GM23248 (cell line): ENCODE data around the gene PRR5L. TPM values are rescaled to one million over a fixed set of nuclear protein-coding genes. Genes with fewer than 3 reads are reported as not detected.

Experiments used
- DNase-seq: peaks from one replicate; pipeline ENCODE4 v3.0.0-alpha.2; 2015
- H2AFZ ChIP-seq: fragments of 200-600 bp; sonication (generic); 2 replicates; pipeline ENCODE4 v1.6.1; 2016; ENCODE audit warnings: antibody characterized with exemption
- H3F3A ChIP-seq: fragments of 200-600 bp; sonication (generic); 2 replicates; pipeline ENCODE4 v1.6.1; 2016; ENCODE audit warnings: mild to moderate bottlenecking, antibody characterized with exemption, mixed run types; ENCODE audit not compliant: insufficient read depth
- H3K27ac ChIP-seq: fragments of 200-600 bp; sonication (generic); 2 replicates; pipeline ENCODE4 v1.5.1; 2016; ENCODE audit warnings: mild to moderate bottlenecking
- H3K27me3 ChIP-seq: fragments of 200-600 bp; sonication (generic); replicated peaks from 2 replicates; pipeline ENCODE4 v1.6.1; 2016; ENCODE audit warnings: mild to moderate bottlenecking; ENCODE audit not compliant: insufficient read depth
- H3K36me3 ChIP-seq: fragments of 200-600 bp; sonication (generic); 2 replicates; pipeline ENCODE4 v1.6.1; 2016; ENCODE audit warnings: low read depth, mild to moderate bottlenecking
- H3K4me1 ChIP-seq: fragments of 200-600 bp; sonication (generic); 2 replicates; pipeline ENCODE4 v1.6.1; 2016; ENCODE audit warnings: mild to moderate bottlenecking; ENCODE audit not compliant: insufficient read depth
- H3K4me2 ChIP-seq: fragments of 200-600 bp; sonication (generic); one replicate; pipeline ENCODE4 v1.6.1; 2016; ENCODE audit warnings: mild to moderate bottlenecking; ENCODE audit not compliant: unreplicated experiment
- H3K4me3 ChIP-seq: fragments of 200-600 bp; sonication (generic); 2 replicates; pipeline ENCODE4 v1.5.1; 2016; ENCODE audit warnings: mild to moderate bottlenecking
- H3K79me2 ChIP-seq: fragments of 200-600 bp; sonication (generic); 2 replicates; pipeline ENCODE4 v1.6.1; 2016; ENCODE audit warnings: mild to moderate bottlenecking; ENCODE audit not compliant: insufficient read depth
- H3K9ac ChIP-seq: fragments of 200-600 bp; sonication (generic); 2 replicates; pipeline ENCODE4 v1.6.1; 2016; ENCODE audit warnings: mild to moderate bottlenecking
- H3K9me2 ChIP-seq: fragments of 200-600 bp; sonication (generic); 2 replicates; pipeline ENCODE4 v1.6.1; 2016; ENCODE audit warnings: mixed run types, mild to moderate bottlenecking, moderate library complexity; ENCODE audit not compliant: insufficient read depth
- H3K9me3 ChIP-seq: fragments of 200-600 bp; sonication (generic); one replicate; pipeline ENCODE4 v1.6.1; 2017; ENCODE audit warnings: low read depth
- H4K20me1 ChIP-seq: fragments of 200-600 bp; sonication (generic); 2 replicates; pipeline ENCODE4 v1.6.0; 2016; ENCODE audit not compliant: insufficient read depth
- EZH2 ChIP-seq: fragments of 200-600 bp; sonication (generic); IDR thresholded peaks from 2 replicates; pipeline ENCODE4 v1.6.1; 2018; ENCODE audit warnings: antibody characterized with exemption, mild to moderate bottlenecking; ENCODE audit not compliant: insufficient read depth, poor library complexity, severe bottlenecking
- EZH2phosphoT487 ChIP-seq: fragments of 200-600 bp; sonication (generic); IDR thresholded peaks from 2 replicates; pipeline ENCODE4 v1.6.1; 2018; ENCODE audit warnings: antibody characterized with exemption, moderate library complexity, mild to moderate bottlenecking, low read depth; ENCODE audit not compliant: insufficient read depth
- WGBS, 2 experiments: methylation state at CpG; one replicate each; pipeline ENCODE4 v1.1.6; 2015 to 2017; ENCODE audit warnings: low lambda C conversion rate in 2 of 2, low coverage in 1 of 2; ENCODE audit errors: missing lambda C conversion rate in 2 of 2; 5-methylcytosine and 5-hydroxymethylcytosine counted together
- in situ Hi-C: fragments of 300-500 bp; cut with MboI; formaldehyde crosslinking; loops from 2 replicates; pipeline ENCODE4 v1.15.0; 2020
- polyA plus RNA-seq: library from polyadenylated mRNA; unstranded; fragments of >200 nt; fragmentation: Nextera tagmentation; extraction: Ambion mirVana; gene quantifications from 2 replicates; pipeline ENCODE4 v1.2.1, GENCODE V29; 2016
- total RNA-seq: library from RNA; depleted of rRNA; stranded (reverse); fragments of >200 nt; shearing (Covaris generic); gene quantifications from 2 replicates; pipeline ENCODE4 v1.2.3, GENCODE V29; 2014

PRR5L gene
- total and polyA plus RNA-seq, 2 experiments from 2014 or later: 9.0 to 29.8 TPM

DNA sequence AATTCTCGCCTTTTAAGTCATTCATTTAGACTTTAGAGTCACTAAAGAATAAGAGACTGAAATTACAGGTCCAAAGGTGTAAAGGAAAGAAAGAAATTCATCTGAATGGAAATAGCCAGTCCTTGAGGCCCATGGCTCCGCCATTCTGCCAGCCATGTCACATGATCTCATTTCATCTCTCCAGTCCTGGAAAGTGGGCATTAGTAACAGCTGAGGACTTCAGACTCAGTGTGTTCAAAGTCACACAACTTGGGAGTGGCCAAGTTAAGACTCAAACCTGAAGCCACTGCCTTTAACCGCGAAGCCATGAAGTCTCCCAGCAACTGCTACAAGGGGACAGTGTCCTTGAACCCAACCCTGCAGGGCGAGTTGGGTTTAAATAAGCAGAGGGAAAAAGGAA, 103.7 kb downstream of the PRR5L start:
- H3K4me3 ChIP-seq: no peak overlapping the region
- H4K20me1 ChIP-seq: no peaks in the 10 kb centered on the region
- no peaks in the 10 kb centered on the region for H3K9me2 ChIP-seq
- H3K27ac ChIP-seq: no peak overlapping the region
- H3K27me3 ChIP-seq: no peaks in the 10 kb centered on the region
- no peaks in the 10 kb centered on the region for H3F3A ChIP-seq
- H3K9ac ChIP-seq: no peak overlapping the region
- H3K4me1 ChIP-seq: no peaks in the 10 kb centered on the region
- no peak for TF ChIP-seq EZH2phosphoT487
- in situ Hi-C loops: no loop called here
- H3K4me2 ChIP-seq: no peak overlapping the region
- WGBS, 2 experiments: 94 to 96% methylated on average over 5 of the region's 5 CpGs
- H3K36me3 ChIP-seq: peaks cover 23% of the 10 kb centered on the region; the same call in 1 of the 2 replicates
- DNase-seq: no peak
- H2AFZ ChIP-seq: no peak overlapping the region
- H3K9me3 ChIP-seq: no peaks in the 10 kb centered on the region
- no peaks in the 10 kb centered on the region for H3K79me2 ChIP-seq

DNA sequence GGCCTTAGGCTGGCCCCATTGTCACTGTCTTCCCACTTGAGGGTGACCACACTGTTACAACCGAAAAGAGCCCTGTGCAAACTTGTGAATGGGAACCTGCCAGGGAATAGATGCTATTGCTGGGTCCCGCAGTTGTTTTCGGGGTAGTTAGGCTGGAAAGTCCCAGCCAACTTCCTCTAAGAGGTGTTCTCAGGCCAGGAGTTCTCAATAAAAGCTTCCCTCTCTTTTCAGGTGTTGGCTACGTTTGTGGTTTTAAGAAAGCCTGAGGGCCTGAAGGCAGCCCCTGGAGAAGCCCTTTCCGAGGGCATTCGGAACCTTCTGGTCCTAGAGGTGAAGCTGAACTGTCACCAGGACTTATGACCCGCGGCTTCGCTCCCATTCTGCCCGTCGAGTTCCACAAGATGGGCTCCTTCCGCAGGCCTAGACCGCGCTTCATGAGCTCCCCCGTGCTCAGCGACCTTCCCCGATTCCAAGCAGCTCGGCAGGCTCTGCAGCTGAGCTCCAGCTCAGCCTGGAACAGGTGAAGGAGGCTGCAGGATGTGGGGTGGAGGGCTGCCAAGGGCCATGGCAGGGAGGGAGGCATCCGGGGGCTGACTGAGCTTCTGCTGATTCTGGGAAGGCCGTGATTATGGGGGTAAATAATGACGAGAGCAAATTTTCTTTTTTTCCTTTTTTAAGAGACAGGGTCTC, 104.8 kb downstream of the PRR5L start:
- Histone ChIP-seq H3K4me3 (no peak overlapping the region), H3K9me2 (no peaks in the 10 kb centered on the region), H3K9me3 (no peaks in the 10 kb centered on the region), H3K9ac (no peak overlapping the region), H3K27me3 (no peaks in the 10 kb centered on the region), H2AFZ (no peak overlapping the region), H3K36me3 (peaks cover 23% of the 10 kb centered on the region; the same call in 1 of the 2 replicates), H4K20me1 (no peaks in the 10 kb centered on the region), H3K27ac (no peak overlapping the region), H3F3A (no peaks in the 10 kb centered on the region), H3K4me1 (no peaks in the 10 kb centered on the region), H3K4me2 (no peak overlapping the region), H3K79me2 (no peaks in the 10 kb centered on the region)
- TF ChIP-seq EZH2 (no peak), EZH2phosphoT487 (no peak)
- WGBS, 2 experiments: 95% methylated on average over 21 of the region's 21 CpGs
- no peak for DNase-seq
- in situ Hi-C loops: no loop called here

DNA sequence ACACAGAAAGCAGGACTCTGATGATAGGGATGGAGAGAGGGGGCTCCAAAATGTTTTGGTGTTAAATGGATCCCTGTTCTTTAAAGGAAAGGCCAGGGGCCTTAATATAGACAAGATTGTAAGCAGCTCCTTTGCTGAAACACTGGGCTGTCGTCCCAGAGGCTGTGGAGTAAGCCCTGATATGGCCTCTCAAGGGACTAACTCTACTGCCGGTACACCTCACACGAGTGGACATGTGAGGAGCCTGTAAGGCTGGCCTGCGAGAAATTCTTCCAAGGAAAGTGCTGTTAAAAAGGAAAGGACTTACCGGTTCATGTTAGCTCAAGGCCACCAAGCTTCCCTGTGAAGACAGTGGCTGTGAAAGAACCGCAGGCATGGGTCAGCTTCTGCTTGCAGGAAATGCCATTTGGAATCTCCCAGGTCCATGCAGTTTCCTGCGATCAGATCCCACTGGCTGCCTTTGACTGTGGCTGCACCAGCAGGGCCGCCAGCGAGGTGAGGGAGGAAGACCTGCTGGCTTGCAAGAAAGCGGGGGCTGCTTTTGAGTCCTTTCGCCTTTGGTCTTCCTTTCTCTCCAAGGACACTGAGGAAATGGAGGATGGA, 106.6 kb downstream of the PRR5L start:
- TF ChIP-seq EZH2phosphoT487 (no peak), EZH2 (no peak)
- Histone ChIP-seq H3K9me3 (no peaks in the 10 kb centered on the region), H3K9me2 (no peaks in the 10 kb centered on the region), H3K36me3 (peaks cover 19% of the 10 kb centered on the region; the same call in 1 of the 2 replicates), H3K27me3 (no peaks in the 10 kb centered on the region), H3K27ac (no peak overlapping the region), H3K4me3 (no peak overlapping the region), H3K4me2 (no peak overlapping the region), H4K20me1 (no peaks in the 10 kb centered on the region), H3K79me2 (no peaks in the 10 kb centered on the region), H3K9ac (no peak overlapping the region), H2AFZ (no peak overlapping the region), H3K4me1 (no peaks in the 10 kb centered on the region), H3F3A (no peaks in the 10 kb centered on the region)
- in situ Hi-C loops: no loop called here
- DNase-seq: no peak
- 90% methylated on average over 10 to 11 of the region's 11 CpGs for WGBS, 2 experiments

DNA sequence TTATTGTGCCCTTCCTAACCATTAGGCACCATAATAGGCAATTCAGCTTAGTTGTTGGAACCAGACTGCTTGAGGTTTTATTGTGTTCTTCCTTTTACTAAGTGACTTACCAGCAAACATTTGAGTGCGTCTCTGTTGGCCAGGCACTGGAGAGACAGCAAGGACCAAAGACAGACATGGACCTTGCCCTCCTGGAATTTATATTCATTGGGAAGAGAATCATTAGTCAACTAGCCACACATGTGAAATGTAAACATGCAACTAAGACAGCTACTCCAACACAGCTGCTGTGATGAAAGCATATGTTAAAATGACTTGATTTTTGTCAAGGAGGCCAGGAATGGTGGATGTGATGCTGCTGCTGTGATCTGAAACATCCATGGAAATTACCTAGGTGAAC, 107.6 kb downstream of the PRR5L start:
- WGBS, 2 experiments: 97 to 100% methylated on average over 1 of the region's 1 CpG
- Histone ChIP-seq H3K4me1 (no peaks in the 10 kb centered on the region), H3K79me2 (no peaks in the 10 kb centered on the region), H3K4me2 (no peak overlapping the region), H3K27me3 (no peaks in the 10 kb centered on the region), H3K4me3 (no peak overlapping the region), H3K9me2 (no peaks in the 10 kb centered on the region), H3K9ac (no peak overlapping the region), H3K27ac (no peak overlapping the region), H4K20me1 (no peaks in the 10 kb centered on the region), H3K36me3 (peaks cover 19% of the 10 kb centered on the region; the same call in 1 of the 2 replicates), H2AFZ (no peak overlapping the region), H3K9me3 (no peaks in the 10 kb centered on the region), H3F3A (no peaks in the 10 kb centered on the region)
- in situ Hi-C loops: no loop called here
- TF ChIP-seq EZH2phosphoT487: no peak
- TF ChIP-seq EZH2: no peak
- no peak for DNase-seq
